OCI-M2 (cell line): Measurements from ENCODE around the gene CNTNAP2.

Experiments
- DNase-seq: peaks from one replicate; lab custom pipeline; 2025; ENCODE audit not compliant: unreplicated experiment; lab: John Stamatoyannopoulos, UW

The CNTNAP2 gene

DNA sequence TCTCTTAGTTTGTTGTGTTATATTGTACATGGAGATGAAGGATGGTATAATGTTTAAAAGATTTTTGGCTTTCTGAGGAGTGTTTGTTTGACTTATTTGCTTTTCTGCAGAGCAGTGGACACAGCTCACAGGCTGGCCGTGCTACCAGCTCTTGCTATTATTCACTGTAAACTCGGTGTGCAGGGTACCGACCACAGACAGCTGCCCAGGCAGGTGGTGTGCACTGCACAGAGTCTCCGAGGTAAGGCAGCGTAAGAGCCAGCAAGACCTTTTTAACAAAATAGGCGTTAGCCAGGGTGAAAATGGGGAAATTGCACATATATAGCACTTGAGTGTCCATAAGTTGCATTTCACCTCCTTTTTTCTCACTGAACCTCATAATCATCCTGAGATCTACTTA, 438.0 kb downstream of the CNTNAP2 start:
- DNase-seq = no peak

DNA sequence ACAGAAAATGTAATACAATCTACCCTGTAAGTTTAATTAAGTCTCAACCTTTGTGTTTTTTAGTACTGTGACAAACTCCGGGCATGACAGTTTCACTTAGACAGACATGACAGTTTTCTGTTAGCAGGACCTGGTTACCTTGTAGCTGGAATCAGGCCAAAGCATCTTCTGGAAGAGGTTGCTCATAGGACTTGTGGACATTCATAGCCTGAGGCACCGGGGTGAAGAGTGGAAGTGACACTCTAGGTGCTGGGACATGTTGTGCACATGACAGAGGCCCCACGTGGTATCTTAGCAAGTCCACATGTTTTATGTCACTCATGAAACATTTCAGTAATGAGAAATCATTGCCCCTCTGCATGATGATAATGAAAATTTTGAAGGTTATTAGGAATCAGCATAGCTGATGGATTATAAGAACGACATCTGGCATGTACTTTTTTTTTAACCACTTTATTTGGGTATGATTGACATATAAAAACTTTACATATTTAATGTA, 441.4 kb downstream of the CNTNAP2 start:
- no peak for DNase-seq

DNA sequence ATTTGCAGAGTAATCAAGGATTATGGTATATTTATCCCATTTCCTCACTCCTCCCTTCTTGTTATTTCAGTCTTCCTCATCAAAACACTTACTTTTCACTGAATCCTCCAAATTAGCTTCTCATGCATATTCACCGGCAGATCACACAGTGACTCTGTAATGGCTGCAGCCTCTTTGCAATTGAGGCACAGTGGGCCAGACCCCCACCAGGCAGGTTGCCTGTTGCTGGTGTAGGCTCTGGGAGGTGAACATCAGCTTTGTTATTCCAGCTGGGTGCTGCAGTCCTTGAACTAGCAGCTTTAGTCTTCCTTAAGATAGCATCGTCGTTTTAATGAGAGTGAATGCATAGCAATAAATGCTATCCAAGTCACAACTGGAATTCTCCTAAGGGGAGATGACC, 449.3 kb downstream of the CNTNAP2 start:
- DNase-seq = no peak

DNA sequence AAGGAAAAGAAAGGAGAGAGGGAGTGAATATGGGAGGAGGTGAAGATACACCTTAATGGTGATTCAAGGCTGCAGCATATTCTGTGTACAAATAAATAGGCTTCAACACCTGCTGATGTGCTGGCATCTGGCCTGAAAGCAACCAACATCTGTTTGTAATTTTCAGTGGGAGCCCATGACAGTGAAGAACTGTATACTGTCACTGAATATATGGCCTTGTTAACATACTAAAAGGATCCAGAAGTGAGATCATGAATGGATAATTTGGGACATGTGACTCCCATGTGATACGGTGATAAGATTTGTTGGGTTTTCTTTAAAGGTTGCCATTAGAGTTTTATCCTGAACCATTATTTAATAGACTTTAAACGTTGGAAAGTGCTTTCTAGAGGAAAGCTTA, 459.3 kb downstream of the CNTNAP2 start:
- DNase-seq = no peak

DNA sequence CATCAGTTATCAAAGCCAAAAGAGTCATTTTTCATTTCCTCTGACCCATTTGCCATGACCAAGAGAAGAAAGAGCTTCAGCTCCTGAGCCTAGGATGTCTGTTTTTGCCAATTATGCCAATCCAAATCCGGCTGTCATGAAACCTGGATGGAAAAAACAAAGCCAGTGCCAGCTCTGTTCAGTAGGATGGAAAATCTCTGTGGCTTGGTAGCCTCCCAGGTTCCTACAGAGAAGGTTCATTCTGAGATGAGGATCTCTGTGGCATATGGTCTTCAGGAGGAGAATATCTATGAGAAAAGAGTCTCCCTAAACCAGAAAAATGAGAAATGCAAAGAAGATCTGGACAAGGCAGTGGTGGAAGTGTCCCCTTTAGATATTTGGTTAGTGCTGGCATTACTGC, 475.4 kb downstream of the CNTNAP2 start:
- no peak for DNase-seq

DNA sequence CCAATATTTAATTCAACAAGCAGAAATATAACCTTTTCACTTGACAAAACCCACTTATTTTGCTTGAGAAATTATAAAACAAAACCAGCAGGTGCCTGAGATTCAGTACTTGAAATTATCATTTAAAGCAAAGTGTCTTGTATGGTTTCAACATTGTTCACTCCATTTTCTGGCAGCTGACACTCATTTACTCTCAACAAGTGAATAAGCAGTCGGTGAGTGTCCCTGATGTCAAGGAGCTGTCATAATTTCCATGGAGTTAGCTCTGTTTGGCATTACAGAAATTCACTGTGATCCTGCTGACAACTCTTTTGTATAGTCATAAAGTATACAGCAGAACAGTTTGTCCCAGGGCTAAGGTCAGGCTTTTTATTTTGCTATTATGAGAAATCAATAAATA, 490.0 kb downstream of the CNTNAP2 start:
- no peak for DNase-seq

DNA sequence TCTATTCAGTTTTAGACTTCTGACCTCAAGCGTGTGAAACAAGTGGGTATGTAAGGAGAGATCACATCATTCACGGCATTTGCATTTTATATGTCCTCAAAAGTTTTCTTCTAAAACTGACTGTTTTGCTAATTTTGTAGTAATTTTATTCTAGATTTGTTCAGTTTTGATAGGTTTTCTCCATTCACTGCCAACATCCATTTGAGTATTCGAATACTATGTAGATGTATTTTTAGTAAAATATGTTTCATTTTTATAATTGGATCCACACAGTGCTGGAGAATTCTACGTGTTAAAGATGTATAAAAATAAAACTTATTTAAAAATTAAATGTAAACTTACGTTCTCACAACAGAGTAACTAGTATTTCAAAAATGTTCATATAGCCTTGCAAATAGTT, 503.0 kb downstream of the CNTNAP2 start:
- no peak for DNase-seq

DNA sequence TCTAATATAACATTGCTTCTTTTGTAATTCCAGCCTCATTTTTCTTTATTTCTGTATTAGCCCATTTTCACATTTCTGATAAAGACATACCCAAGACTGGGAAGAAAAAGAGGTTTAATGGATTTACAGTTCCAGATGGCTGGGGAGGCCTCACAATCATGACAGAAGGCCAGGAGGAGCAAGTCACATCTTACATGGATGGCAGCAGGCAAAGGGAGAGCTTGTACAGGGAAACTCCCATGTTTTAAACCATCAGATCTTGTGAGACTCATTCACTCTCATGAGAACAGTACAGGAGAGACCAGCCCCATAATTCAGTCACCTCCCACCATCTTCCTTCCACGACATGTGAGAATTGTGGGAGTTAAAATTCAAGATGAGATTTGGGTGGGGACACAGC, 510.3 kb downstream of the CNTNAP2 start:
- DNase-seq = no peak

DNA sequence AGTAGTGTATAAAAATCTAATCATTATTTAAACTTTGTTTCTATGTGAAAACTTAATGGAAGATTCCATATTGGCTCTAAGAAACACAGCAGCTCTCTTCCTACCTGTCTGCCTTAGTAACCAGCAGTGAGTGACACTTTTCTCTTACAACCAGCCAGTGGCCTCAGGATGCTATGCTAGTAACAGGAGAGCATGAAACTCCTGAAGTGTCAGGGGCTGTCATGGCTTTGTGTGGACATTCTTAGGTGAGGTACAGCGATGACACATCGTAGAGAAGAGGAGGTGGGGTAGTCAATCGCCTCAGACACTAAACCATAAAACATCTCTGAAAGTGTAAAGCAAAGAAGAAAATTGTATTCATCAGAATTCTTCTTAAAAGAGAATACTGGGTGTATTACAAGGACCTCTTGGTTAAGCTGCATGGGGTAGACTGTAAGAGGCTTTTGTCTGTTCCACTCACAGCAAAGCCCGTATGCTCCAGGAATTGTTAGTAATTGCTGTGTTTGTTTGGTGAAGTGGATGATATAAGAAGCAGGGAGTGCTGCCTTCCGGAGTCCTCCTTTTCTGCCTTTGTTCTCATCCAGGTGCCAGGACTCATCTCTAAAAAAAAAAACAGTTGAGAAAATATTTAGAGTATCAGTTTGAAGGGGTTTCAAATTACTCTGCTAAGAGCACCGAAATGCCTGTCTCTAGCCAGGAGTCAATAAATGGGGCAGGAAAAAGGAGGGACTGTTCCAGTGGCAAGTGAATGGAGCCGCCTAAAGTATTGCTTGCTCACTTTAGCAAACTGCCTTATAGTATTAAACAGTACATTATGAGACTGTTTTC, 518.8 kb downstream of the CNTNAP2 start:
- no peak for DNase-seq

DNA sequence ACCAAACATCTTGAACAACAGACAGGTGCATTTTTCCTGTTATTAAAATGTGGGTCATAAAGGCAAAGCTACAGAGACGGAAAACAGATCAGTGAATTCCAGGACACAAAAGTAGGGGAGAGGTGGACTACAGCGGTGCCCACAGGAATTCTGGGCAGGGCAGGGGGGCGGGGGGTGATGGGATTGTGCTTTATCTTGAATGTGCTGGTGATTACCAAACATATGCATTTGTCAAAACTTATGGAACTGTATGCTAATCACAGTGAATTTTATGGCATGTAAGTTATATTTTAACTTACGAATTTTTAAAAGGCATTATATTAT, 519.4 kb downstream of the CNTNAP2 start:
- DNase-seq = no peak

DNA sequence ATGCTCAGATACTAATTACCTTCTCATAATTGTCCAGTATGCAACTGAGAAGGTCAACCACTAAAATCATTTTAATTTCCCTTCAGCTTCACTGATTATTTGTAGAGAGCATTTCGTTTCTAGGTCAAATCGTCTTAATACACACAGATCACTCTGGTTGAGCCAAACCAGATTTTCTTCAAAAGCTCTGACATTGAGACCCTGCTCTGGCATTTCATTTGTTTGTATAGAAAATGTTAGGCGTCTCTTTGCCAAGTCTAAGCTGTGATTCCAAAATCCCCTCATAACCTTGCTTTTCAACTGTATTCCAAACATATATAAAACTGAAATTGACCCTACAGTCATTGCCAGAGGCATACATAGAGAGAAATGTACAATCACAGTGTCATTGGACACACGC, 520.0 kb downstream of the CNTNAP2 start:
- no peak for DNase-seq

DNA sequence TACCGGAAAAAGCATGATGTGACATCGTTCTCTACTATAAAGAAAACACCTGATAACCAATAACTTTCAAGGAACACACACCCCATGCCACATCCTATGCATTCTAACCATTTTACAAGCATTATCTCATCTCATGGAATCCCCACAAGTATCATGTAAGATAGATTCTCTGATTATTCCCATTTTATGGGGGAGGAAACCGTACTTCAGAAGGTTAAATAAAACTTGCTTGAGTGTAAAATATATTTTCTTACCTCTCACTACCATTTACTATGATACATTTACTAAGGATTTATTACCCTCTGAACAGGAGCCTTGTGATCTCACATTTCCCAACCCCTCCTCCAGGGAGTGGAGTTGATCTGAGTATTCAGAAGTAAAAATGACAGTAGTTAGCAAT, 522.7 kb downstream of the CNTNAP2 start:
- no peak for DNase-seq

DNA sequence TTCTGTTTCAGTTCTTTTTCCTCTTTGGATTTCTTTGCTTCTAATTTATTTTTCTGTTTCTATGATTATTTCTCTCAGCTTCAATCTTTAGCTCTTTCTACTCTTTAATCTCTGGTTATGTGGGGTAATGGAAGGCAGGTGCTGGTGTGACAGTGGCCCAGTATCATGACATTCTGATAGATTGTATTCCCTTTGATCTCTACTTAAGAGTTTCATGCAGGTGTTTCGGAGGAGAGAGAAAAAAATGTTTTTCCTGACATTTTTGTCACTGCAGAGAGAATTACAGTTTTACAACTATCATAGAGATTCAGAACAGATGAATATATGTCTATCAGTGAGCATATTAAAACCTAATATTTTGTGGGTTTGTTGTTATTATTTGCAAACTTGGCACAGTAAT, 524.9 kb downstream of the CNTNAP2 start:
- no peak for DNase-seq

DNA sequence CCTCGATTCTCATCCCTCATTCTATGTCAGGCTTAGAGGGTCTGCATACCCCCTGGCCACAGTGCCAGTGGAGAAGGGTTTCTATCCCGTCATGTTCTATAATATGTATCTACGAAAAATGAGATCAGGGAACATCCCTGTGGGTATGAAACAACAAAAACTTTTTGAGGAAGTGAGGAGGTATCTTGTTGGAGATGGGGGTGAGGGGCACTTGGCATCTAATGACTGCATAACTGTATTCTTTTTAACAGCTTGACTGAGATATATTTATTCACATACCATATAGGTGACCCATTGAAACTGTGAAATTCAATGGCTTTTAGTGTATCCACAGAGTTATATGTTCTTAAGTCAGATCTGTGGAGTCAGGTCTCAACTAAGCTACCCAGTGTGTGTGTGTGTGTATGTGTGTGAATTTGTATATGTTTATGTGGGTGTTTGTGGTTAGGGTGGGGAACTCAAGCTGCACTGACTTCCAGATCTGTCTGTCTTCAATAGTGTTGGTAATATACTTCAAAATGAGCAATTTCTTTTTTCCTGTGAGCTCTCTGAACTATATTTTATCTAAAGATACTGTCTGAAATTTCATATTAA, 528.9 kb downstream of the CNTNAP2 start:
- no peak for DNase-seq

DNA sequence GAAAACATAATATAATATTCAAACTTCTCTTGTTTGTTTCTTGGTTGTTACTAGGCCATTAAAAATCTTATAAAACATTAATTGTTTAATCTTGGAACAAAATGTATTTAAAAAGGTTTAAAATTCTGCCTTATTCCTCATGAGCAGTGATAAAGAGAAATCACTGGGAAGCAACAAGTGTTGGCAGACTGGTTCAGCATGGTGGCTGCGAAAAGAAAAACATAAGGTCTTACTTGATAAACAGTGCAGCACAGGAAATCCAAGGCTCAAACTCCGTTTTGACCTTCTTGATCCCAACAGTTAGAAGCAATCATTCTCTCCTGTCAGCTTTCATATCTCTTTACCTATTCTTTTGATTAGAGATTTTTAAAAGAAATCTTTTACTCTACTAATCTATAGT, 530.8 kb downstream of the CNTNAP2 start:
- DNase-seq = no peak

DNA sequence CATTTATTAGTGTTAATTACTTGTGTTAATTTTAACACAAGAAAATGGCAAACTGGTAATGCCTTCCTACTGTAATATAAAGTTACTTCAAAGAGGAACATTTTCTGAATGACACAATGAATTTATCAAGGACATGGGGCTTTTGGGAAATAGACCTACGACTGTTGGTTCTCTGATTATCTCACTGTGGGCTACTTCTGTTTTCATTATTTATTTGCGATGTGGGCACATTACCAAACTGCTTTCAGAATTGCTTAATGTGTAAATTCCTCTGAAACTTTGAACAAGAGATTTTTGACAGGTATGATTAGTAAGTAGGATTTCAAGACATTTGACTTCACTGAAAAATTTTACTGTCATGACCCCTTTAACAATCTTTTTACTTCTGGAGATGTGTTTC, 535.6 kb downstream of the CNTNAP2 start:
- no peak for DNase-seq

DNA sequence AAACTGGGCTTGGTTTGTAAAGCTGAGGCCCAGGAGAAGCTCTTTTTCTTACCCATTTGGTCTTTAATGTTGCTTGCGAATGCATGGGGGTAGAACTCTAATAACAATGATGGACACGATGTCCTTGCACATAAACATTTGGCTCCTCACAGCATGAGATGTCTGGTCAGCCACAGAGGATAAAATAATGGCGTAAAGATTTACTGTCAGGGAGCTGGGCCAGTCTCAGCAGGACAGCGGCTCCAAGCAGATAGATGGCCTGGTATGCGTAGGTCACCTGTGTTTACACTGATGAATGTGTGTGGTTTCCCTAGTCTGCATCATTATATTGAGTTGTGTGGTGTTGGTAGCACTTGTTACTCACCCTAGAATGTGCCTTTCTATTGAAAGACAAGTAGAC, 537.4 kb downstream of the CNTNAP2 start:
- no peak for DNase-seq

DNA sequence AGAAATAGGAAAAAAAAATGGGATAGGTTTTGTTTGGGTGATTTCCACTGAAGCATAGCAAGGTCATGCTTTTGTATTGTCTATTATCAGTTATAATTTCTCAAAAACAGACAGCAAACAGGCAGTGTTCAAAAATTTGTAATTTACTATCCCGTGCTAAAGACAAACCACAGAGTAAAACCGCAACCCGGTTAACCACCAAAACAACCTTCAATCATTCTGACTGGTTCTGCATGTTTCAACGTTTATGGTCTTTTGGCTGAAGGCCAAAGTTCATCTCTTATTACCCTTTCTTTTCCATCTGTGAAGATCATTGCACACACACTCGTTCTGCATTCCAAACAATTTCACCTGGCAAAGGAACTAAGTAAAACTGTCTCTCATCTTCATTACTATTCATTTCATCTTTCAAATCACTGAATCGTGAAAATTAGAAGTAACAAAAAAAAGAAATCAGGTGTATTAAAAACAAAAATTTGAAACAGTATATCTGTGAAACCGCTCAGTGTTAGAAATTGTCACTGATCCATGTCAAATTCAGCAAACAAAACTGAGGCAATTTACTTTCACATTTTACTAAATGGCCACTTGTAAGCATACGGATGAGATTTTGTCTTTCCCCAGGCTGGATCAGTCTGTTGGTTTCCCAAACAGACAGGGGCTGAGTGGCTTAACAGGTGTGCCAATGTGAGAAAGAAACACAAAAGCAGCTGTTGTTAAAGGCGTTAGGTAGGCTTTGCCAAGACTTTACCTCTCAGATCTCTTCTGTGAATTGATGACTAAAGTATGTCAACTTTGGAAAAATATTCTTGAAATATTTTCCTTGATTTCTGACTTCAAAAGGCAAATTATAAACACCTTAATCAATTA, 539.6 kb downstream of the CNTNAP2 start:
- DNase-seq = peak; percentile 91

DNA sequence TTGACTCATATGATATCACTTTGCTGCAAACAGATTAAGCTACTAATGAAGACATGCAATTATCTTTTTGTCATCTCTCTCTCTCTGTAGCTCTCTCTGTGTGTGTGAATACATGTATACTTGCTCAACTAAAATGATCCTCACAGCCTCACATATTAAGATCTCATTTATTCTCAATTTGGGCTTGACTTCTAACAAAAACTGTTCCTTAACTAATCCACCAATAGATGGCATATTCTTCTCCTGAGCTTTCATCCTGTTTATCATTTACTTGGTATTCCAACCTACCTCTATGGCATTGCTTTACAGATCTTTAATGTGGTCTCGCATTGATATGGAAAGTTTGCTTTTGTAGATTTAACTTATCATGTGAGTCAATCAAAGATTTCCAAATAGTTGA, 540.4 kb downstream of the CNTNAP2 start:
- no peak for DNase-seq

DNA sequence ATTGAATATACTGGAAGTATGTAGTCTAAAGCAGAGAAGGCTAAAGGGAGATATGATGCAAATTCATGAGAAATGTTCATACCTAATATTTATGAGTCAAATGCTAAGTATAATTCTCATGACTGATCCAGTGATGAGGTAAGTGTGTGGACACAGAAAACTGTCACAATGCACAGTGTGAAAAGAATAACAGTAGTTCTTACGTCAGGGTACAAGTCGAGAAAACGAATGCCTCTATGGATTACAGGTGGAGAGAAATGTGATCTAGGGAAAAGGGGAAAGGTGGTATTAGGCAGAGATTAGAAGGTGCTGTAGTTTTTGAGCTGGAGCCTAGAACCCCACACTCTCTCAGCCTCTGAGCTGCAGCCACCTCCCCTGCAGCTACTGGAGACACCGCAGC, 542.0 kb downstream of the CNTNAP2 start:
- no peak for DNase-seq

DNA sequence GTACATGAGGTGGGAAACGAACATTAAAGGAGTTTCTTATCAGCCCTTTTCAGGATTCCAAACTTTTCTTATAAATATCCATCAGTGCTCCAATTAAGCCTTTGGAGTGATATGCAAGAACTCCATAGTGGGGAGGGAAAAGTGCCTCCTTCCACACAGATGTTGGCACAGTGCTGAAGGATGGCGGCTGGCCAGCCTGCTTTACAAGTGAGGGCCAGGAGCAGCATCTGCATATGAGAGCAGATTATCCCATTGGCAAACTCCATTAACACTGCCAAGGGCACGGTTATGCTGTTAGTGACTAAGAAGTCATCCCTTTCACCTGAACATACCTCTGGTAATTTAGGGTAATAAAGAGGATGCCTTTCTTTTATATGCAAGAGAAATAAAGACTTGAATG, 543.1 kb downstream of the CNTNAP2 start:
- no peak for DNase-seq

DNA sequence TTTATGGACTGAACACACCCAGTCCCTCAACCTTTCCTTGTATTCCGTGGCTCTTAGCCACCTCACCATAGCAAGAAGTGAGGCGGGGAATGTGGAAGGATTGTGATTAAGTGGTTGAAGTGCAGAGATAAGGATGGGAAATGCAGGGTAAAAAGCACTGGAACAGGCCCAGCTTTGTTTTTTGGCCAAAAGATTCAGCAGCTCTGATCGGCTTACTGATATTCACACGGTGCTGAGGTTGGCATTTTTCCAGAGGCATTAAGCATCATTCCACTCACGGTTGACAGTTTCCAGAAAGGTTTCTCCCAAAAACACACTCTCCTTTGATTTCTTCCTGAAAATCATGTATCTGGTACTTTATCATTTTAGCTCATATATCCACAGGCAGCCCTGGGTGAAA, 544.2 kb downstream of the CNTNAP2 start:
- DNase-seq = no peak
